ENCODE data around the gene ATRN. TPM values are rescaled to one million over a fixed set of nuclear protein-coding genes. Genes with fewer than 3 reads are reported as not detected.

The ATRN gene
- total RNA-seq, 3 donors from 2014 or later (not counting 1 experiment from before 2014, with no cell fraction given) = 16.1 to 21.8 (median 19.3) TPM

DNA sequence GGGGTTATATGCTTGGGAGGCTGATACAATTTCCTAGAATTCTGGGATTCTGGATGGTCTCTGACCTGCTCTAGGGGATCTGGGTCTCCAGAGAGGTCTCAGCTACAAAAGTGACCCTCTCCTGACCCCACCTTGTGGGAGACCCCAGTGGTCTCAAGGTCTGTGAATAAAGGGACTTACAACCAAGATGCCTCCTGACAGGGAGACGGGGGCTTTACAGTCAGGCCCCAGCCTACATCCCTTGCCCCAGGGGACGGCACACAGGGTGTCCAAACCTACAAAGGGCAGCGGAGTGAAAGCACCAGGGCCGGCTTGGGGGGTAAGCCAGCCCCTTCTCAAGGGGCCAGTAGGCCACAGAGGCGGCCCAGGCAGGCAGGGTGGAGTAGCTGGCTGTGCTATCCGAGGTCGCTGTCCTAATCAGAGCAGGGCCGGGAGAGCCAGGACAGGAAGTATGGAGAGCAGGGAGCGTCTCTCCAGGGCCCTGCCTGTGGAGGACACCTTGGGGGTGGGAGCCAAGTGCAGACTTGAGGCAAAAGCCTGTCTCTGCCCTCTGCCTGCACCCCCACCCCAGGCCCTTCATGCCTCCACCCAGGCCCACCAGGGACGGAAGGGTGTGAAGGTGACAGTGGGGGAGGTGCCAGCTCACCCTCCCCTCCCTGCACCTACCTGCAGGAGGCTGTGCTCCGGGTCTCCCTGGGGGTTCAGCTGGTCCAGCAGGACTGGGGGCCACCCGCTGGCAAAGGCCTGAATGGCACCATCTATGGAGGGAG, 188.9 kb downstream of the ATRN start:
- intact Hi-C loops (cut with micrococcal nuclease) = no loop called here
- peaks cover 37% of the 10 kb centered on the region for H3K27me3 ChIP-seq (ENCODE audit: control insufficient read depth, insufficient read depth, low read length)
- no peak for DNase-seq
- no peak overlapping the region for H3K4me3 ChIP-seq (ENCODE audit: low read length)
- TF ChIP-seq, protein P1, sequence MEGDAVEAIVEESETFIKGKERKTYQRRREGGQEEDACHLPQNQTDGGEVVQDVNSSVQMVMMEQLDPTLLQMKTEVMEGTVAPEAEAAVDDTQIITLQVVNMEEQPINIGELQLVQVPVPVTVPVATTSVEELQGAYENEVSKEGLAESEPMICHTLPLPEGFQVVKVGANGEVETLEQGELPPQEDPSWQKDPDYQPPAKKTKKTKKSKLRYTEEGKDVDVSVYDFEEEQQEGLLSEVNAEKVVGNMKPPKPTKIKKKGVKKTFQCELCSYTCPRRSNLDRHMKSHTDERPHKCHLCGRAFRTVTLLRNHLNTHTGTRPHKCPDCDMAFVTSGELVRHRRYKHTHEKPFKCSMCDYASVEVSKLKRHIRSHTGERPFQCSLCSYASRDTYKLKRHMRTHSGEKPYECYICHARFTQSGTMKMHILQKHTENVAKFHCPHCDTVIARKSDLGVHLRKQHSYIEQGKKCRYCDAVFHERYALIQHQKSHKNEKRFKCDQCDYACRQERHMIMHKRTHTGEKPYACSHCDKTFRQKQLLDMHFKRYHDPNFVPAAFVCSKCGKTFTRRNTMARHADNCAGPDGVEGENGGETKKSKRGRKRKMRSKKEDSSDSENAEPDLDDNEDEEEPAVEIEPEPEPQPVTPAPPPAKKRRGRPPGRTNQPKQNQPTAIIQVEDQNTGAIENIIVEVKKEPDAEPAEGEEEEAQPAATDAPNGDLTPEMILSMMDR (IDR thresholded peaks at IDR 0.05) = no peak
- peaks cover 0 to 17% of the 10 kb centered on the region in 2 donors for H3K4me1 Mint-ChIP-seq
- WGBS (ENCODE audit: insufficient coverage) = 74% methylated on average over 12 of the region's 12 CpGs
- no peaks in the 10 kb centered on the region for H3K9me3 Mint-ChIP-seq
- no peaks in the 10 kb centered on the region for H3K36me3 ChIP-seq (ENCODE audit: control insufficient read depth, insufficient read depth, low read length)
- no peak overlapping the region for H3K27ac ChIP-seq (ENCODE audit: low read length)
- H3K9me3 ChIP-seq (ENCODE audit: control insufficient read depth, insufficient read depth, low read length) = no peaks in the 10 kb centered on the region
- no peaks in the 10 kb centered on the region for H3K36me3 Mint-ChIP-seq
- ATAC-seq = no peak
- H3K27ac Mint-ChIP-seq = no peak overlapping the region
- H3K27me3 Mint-ChIP-seq (ENCODE audit: low read depth in 2 of 2) = peaks cover 34 to 35% of the 10 kb centered on the region in 2 donors
- H3K4me3 Mint-ChIP-seq = no peak overlapping the region
- H3K4me1 ChIP-seq (ENCODE audit: control insufficient read depth, insufficient read depth, low read length) = peaks cover 36% of the 10 kb centered on the region

DNA sequence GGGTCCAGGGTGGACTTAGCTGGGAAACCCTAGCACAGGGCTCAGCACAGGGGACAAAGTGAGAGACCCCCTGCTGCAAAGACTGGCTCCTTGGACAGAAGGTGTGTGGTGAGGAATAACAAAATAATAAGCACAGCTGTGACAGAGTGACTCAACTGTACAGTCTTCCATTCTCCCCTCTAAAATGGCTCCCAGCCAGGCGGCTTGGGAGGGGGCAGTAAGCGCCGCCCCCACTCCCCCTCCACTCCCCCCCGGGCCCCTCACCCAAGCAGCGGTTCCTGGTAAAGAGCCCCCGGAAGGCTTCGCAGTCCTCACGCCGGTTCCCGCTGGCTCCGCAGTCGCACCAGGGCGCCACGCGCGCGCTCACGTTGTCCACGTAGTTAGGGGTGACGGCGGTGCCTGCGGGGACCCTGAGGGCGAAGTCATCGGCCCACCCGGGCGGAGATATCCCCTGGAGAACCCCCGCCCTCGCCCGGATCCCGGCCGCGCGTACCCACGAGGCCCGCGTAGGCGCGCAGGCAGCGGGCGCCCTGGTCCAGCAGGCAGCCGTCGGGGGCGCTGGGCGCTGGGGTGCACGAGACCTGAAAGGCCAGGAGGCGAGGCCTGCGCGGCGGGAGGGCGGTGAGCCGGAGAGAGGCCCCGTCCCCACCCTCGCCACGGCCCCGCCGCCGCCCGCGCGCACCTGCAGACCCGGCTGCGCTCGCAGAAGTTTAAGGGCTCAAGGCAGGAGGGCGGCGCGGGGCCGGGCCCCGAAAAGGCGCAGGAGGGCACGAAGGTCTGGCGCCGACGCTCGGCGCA, 189.6 kb downstream of the ATRN start:
- Mint-ChIP-seq H3K9me3 (no peaks in the 10 kb centered on the region), H3K4me1 (peaks cover 8 to 24% of the 10 kb centered on the region in 2 donors), H3K36me3 (no peaks in the 10 kb centered on the region), H3K27me3 (ENCODE audit: low read depth in 2 of 2) (peaks cover 34 to 35% of the 10 kb centered on the region in 2 donors), H3K27ac (no peak overlapping the region), H3K4me3 (no peak overlapping the region)
- Histone ChIP-seq H3K36me3 (ENCODE audit: control insufficient read depth, insufficient read depth, low read length) (no peaks in the 10 kb centered on the region), H3K9me3 (ENCODE audit: control insufficient read depth, insufficient read depth, low read length) (no peaks in the 10 kb centered on the region), H3K27ac (ENCODE audit: low read length) (no peak overlapping the region), H3K4me1 (ENCODE audit: control insufficient read depth, insufficient read depth, low read length) (peaks cover 44% of the 10 kb centered on the region), H3K4me3 (ENCODE audit: low read length) (no peak overlapping the region), H3K27me3 (ENCODE audit: control insufficient read depth, insufficient read depth, low read length) (peaks cover 37% of the 10 kb centered on the region)
- TF ChIP-seq, protein P1 (IDR thresholded peaks at IDR 0.05) = no peak
- ATAC-seq = no peak
- intact Hi-C loops (cut with micrococcal nuclease) = no loop called here
- DNase-seq = no peak
- 5% methylated on average over 75 of the region's 75 CpGs for WGBS (ENCODE audit: insufficient coverage)

DNA sequence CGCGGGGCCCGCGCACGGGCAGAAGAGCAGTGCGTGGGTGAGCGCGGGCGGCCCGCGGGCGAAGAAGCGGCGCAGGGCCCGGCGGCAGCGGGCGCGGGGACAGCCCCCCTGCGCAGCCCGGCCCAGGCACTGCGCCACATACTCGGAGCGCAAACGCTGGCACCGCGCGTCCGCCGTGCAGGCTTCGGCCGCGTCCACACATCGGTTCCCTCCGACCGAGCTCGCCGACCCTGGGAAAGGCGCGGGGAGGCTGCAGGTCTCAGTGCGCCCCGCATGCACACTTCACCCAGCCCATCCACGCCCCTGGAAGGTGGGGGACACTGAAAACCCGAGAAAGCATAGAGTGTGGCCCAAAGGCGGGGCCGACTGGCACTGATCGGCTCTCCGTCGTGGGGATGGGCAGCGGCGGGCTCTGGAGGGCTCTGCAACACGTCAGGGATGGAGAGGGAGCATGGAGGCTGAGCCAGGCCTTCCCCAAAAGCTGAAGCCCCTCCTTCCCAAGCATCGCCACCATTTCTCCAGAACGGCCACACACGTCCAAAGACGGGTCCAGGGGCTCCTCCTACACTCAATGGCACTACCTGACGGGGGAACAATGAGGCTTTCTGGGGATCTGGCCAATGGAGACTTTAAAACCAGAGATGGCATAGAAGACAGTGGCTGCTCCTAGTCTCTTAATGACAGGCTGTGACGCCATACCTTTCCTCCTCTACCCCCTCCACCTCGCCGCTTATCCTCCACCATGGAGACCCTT, 190.4 kb downstream of the ATRN start:
- Mint-ChIP-seq H3K9me3 (no peaks in the 10 kb centered on the region), H3K4me3 (no peak overlapping the region), H3K36me3 (no peaks in the 10 kb centered on the region), H3K27me3 (ENCODE audit: low read depth in 2 of 2) (peaks cover 34 to 35% of the 10 kb centered on the region in 2 donors), H3K4me1 (peaks cover 15 to 32% of the 10 kb centered on the region in 2 donors), H3K27ac (no peak overlapping the region)
- peaks cover 37% of the 10 kb centered on the region for H3K27me3 ChIP-seq (ENCODE audit: control insufficient read depth, insufficient read depth, low read length)
- ATAC-seq (no peak), DNase-seq (no peak)
- WGBS (ENCODE audit: insufficient coverage) = 13% methylated on average over 60 of the region's 60 CpGs
- no peak overlapping the region for H3K4me3 ChIP-seq (ENCODE audit: low read length)
- no peaks in the 10 kb centered on the region for H3K36me3 ChIP-seq (ENCODE audit: control insufficient read depth, insufficient read depth, low read length)
- peaks cover 51% of the 10 kb centered on the region for H3K4me1 ChIP-seq (ENCODE audit: control insufficient read depth, insufficient read depth, low read length)
- TF ChIP-seq, protein P1 (IDR thresholded peaks at IDR 0.05) = no peak
- no peaks in the 10 kb centered on the region for H3K9me3 ChIP-seq (ENCODE audit: control insufficient read depth, insufficient read depth, low read length)
- H3K27ac ChIP-seq (ENCODE audit: low read length) = no peak overlapping the region
- intact Hi-C loops (cut with micrococcal nuclease) = no loop called here
